ENCODE data around the gene MAFB.

Gene MAFB

GRCh38 chr20:40650707-40651106 lies 38.3 kb downstream of the MAFB start:
- no peaks in the 10 kb centered on the region for H3K36me3 ChIP-seq (ENCODE audit: control insufficient read depth, insufficient read depth, low read length, severe bottlenecking)
- no peaks in the 10 kb centered on the region for H3K9me3 ChIP-seq (ENCODE audit: control insufficient read depth, low read length)
- H3K9ac ChIP-seq (ENCODE audit: low read length) = no peak overlapping the region
- H3K27me3 ChIP-seq (replicated peaks; ENCODE audit: control insufficient read depth, insufficient read depth, low read length) = peaks cover 5% of the 10 kb centered on the region
- DNase-seq (ENCODE audit: low read depth) = no peak
- no peak overlapping the region for H3K4me3 ChIP-seq (ENCODE audit: low read length)
- peaks cover 19% of the 10 kb centered on the region for H3K4me1 ChIP-seq (ENCODE audit: control insufficient read depth, insufficient read depth, low read length)

- Histone ChIP-seq H3K4me3 (ENCODE audit: low read length) (no peak overlapping the region), H3K4me1 (ENCODE audit: control insufficient read depth, insufficient read depth, low read length) (peaks cover 5% of the 10 kb centered on the region), H3K9me3 (ENCODE audit: control insufficient read depth, low read length) (no peaks in the 10 kb centered on the region), H3K27me3 (replicated peaks; ENCODE audit: control insufficient read depth, insufficient read depth, low read length) (peaks cover 5% of the 10 kb centered on the region), H3K9ac (ENCODE audit: low read length) (no peak overlapping the region), H3K36me3 (ENCODE audit: control insufficient read depth, insufficient read depth, low read length, severe bottlenecking) (no peaks in the 10 kb centered on the region)
- no peak for DNase-seq (ENCODE audit: low read depth)
Observed at GRCh38 chr20:40648210-40649072, 40.6 kb downstream of the MAFB start.

GRCh38 chr20:40646813-40647212 lies 42.2 kb downstream of the MAFB start:
- Histone ChIP-seq H3K9ac (ENCODE audit: low read length) (no peak overlapping the region), H3K27me3 (replicated peaks; ENCODE audit: control insufficient read depth, insufficient read depth, low read length) (peaks cover 5% of the 10 kb centered on the region), H3K4me1 (ENCODE audit: control insufficient read depth, insufficient read depth, low read length) (peaks cover 5% of the 10 kb centered on the region), H3K9me3 (ENCODE audit: control insufficient read depth, low read length) (no peaks in the 10 kb centered on the region), H3K4me3 (ENCODE audit: low read length) (no peak overlapping the region), H3K36me3 (ENCODE audit: control insufficient read depth, insufficient read depth, low read length, severe bottlenecking) (no peaks in the 10 kb centered on the region)
- no peak for DNase-seq (ENCODE audit: low read depth)

GRCh38 chr20:40646361-40646760 lies 42.7 kb downstream of the MAFB start:
- Histone ChIP-seq H3K4me3 (ENCODE audit: low read length) (no peak overlapping the region), H3K36me3 (ENCODE audit: control insufficient read depth, insufficient read depth, low read length, severe bottlenecking) (no peaks in the 10 kb centered on the region), H3K9me3 (ENCODE audit: control insufficient read depth, low read length) (no peaks in the 10 kb centered on the region), H3K4me1 (ENCODE audit: control insufficient read depth, insufficient read depth, low read length) (peaks cover 1% of the 10 kb centered on the region), H3K27me3 (replicated peaks; ENCODE audit: control insufficient read depth, insufficient read depth, low read length) (peaks cover 5% of the 10 kb centered on the region), H3K9ac (ENCODE audit: low read length) (no peak overlapping the region)
- DNase-seq (ENCODE audit: low read depth) = no peak

GRCh38 chr20:40644863-40645262 lies 44.2 kb downstream of the MAFB start:
- H3K27me3 ChIP-seq (replicated peaks; ENCODE audit: control insufficient read depth, insufficient read depth, low read length) = peaks cover 5% of the 10 kb centered on the region
- DNase-seq (ENCODE audit: low read depth) = no peak
- no peak overlapping the region for H3K4me3 ChIP-seq (ENCODE audit: low read length)
- no peaks in the 10 kb centered on the region for H3K9me3 ChIP-seq (ENCODE audit: control insufficient read depth, low read length)
- H3K36me3 ChIP-seq (ENCODE audit: control insufficient read depth, insufficient read depth, low read length, severe bottlenecking) = no peaks in the 10 kb centered on the region
- H3K4me1 ChIP-seq (ENCODE audit: control insufficient read depth, insufficient read depth, low read length) = no peaks in the 10 kb centered on the region
- no peak overlapping the region for H3K9ac ChIP-seq (ENCODE audit: low read length)

- H3K9me3 ChIP-seq (ENCODE audit: control insufficient read depth, low read length) = no peaks in the 10 kb centered on the region
- no peaks in the 10 kb centered on the region for H3K36me3 ChIP-seq (ENCODE audit: control insufficient read depth, insufficient read depth, low read length, severe bottlenecking)
- no peak overlapping the region for H3K9ac ChIP-seq (ENCODE audit: low read length)
- no peaks in the 10 kb centered on the region for H3K4me1 ChIP-seq (ENCODE audit: control insufficient read depth, insufficient read depth, low read length)
- H3K27me3 ChIP-seq (replicated peaks; ENCODE audit: control insufficient read depth, insufficient read depth, low read length) = peaks cover 5% of the 10 kb centered on the region
- no peak for DNase-seq (ENCODE audit: low read depth)
- H3K4me3 ChIP-seq (ENCODE audit: low read length) = no peak overlapping the region
Observed at GRCh38 chr20:40643891-40644290, 45.1 kb downstream of the MAFB start.

GRCh38 chr20:40641809-40642208 lies 47.2 kb downstream of the MAFB start:
- no peak for DNase-seq (ENCODE audit: low read depth)
- no peaks in the 10 kb centered on the region for H3K9me3 ChIP-seq (ENCODE audit: control insufficient read depth, low read length)
- H3K4me3 ChIP-seq (ENCODE audit: low read length) = no peak overlapping the region
- peaks cover 8% of the 10 kb centered on the region for H3K27me3 ChIP-seq (replicated peaks; ENCODE audit: control insufficient read depth, insufficient read depth, low read length)
- no peaks in the 10 kb centered on the region for H3K36me3 ChIP-seq (ENCODE audit: control insufficient read depth, insufficient read depth, low read length, severe bottlenecking)
- H3K4me1 ChIP-seq (ENCODE audit: control insufficient read depth, insufficient read depth, low read length) = no peaks in the 10 kb centered on the region
- no peak overlapping the region for H3K9ac ChIP-seq (ENCODE audit: low read length)

- Histone ChIP-seq H3K4me1 (ENCODE audit: control insufficient read depth, insufficient read depth, low read length) (no peaks in the 10 kb centered on the region), H3K9ac (ENCODE audit: low read length) (no peak overlapping the region), H3K36me3 (ENCODE audit: control insufficient read depth, insufficient read depth, low read length, severe bottlenecking) (no peaks in the 10 kb centered on the region), H3K9me3 (ENCODE audit: control insufficient read depth, low read length) (no peaks in the 10 kb centered on the region), H3K27me3 (replicated peaks; ENCODE audit: control insufficient read depth, insufficient read depth, low read length) (peaks cover 8% of the 10 kb centered on the region), H3K4me3 (ENCODE audit: low read length) (no peak overlapping the region)
- no peak for DNase-seq (ENCODE audit: low read depth)
Observed at GRCh38 chr20:40641202-40641601, 47.8 kb downstream of the MAFB start.

GRCh38 chr20:40640667-40641066 lies 48.4 kb downstream of the MAFB start:
- H3K9ac ChIP-seq (ENCODE audit: low read length) = no peak overlapping the region

GRCh38 chr20:40639676-40640355 lies 49.2 kb downstream of the MAFB start:
- H3K4me1 ChIP-seq (ENCODE audit: control insufficient read depth, insufficient read depth, low read length) = no peaks in the 10 kb centered on the region
- H3K9ac ChIP-seq (ENCODE audit: low read length) = no peak overlapping the region
- H3K9me3 ChIP-seq (ENCODE audit: control insufficient read depth, low read length) = no peaks in the 10 kb centered on the region
- no peak overlapping the region for H3K4me3 ChIP-seq (ENCODE audit: low read length)
- DNase-seq (ENCODE audit: low read depth) = no peak
- no peaks in the 10 kb centered on the region for H3K36me3 ChIP-seq (ENCODE audit: control insufficient read depth, insufficient read depth, low read length, severe bottlenecking)
- peaks cover 15% of the 10 kb centered on the region for H3K27me3 ChIP-seq (replicated peaks; ENCODE audit: control insufficient read depth, insufficient read depth, low read length)

More at GRCh38 chr20:40640667-40641066, 48.4 kb downstream of the MAFB start:
- no peaks in the 10 kb centered on the region for H3K36me3 ChIP-seq (ENCODE audit: control insufficient read depth, insufficient read depth, low read length, severe bottlenecking)
- no peak overlapping the region for H3K4me3 ChIP-seq (ENCODE audit: low read length)
- DNase-seq (ENCODE audit: low read depth) = no peak
- H3K9me3 ChIP-seq (ENCODE audit: control insufficient read depth, low read length) = no peaks in the 10 kb centered on the region
- no peaks in the 10 kb centered on the region for H3K4me1 ChIP-seq (ENCODE audit: control insufficient read depth, insufficient read depth, low read length)
- H3K27me3 ChIP-seq (replicated peaks; ENCODE audit: control insufficient read depth, insufficient read depth, low read length) = peaks cover 8% of the 10 kb centered on the region

- Histone ChIP-seq H3K4me3 (ENCODE audit: low read length) (no peak overlapping the region), H3K9ac (ENCODE audit: low read length) (no peak overlapping the region), H3K27me3 (replicated peaks; ENCODE audit: control insufficient read depth, insufficient read depth, low read length) (peaks cover 17% of the 10 kb centered on the region)
Observed at GRCh38 chr20:40639132-40639531, 49.9 kb downstream of the MAFB start.

More at GRCh38 chr20:40639132-40639531, 49.9 kb downstream of the MAFB start:
- Histone ChIP-seq H3K4me1 (ENCODE audit: control insufficient read depth, insufficient read depth, low read length) (no peaks in the 10 kb centered on the region), H3K9me3 (ENCODE audit: control insufficient read depth, low read length) (no peaks in the 10 kb centered on the region), H3K36me3 (ENCODE audit: control insufficient read depth, insufficient read depth, low read length, severe bottlenecking) (no peaks in the 10 kb centered on the region)
- DNase-seq (ENCODE audit: low read depth) = no peak

Measured in adipocyte (in vitro differentiated cells).